GM15510 (cell line): ENCODE data around the gene POU2F3.
A peak's percentile ranks its signal among the peaks of the same experiment; 100 is the strongest.

Experiments
- POLR2A ChIP-seq: IDR thresholded peaks from 3 replicates; pipeline ENCODE4 v1.6.1; 2011; ENCODE audit warnings: borderline replicate concordance; ENCODE audit not compliant: insufficient read length; ENCODE audit errors: extremely low read depth

The POU2F3 gene

GRCh38 chr11:120205596-120206161 lies 34.3 kb upstream of the POU2F3 start:
- TF ChIP-seq POLR2A = no peak

GRCh38 chr11:120207512-120207911 lies 32.4 kb upstream of the POU2F3 start:
- no peak for TF ChIP-seq POLR2A

- no peak for TF ChIP-seq POLR2A
Measured at GRCh38 chr11:120208001-120208441, 31.9 kb upstream of the POU2F3 start.

GRCh38 chr11:120208777-120209176 lies 31.2 kb upstream of the POU2F3 start:
- no peak for TF ChIP-seq POLR2A

- TF ChIP-seq POLR2A = no peak
Measured at GRCh38 chr11:120209746-120210625, 30.0 kb upstream of the POU2F3 start.

- TF ChIP-seq POLR2A = peak; percentile 44
Measured at GRCh38 chr11:120210626-120211521, 29.1 kb upstream of the POU2F3 start, which contains the start of gene OAF. Gene OAF, plus strand, starts transcription at chr11:120211032. Its CDS starts 248 bp downstream, at chr11:120211280.

GRCh38 chr11:120211522-120212258 lies 28.2 kb upstream of the POU2F3 start:
- no peak for TF ChIP-seq POLR2A

- no peak for TF ChIP-seq POLR2A
Measured at GRCh38 chr11:120212259-120212878, 27.6 kb upstream of the POU2F3 start.

GRCh38 chr11:120212926-120213325 lies 27.0 kb upstream of the POU2F3 start:
- TF ChIP-seq POLR2A = no peak

GRCh38 chr11:120214581-120214980 lies 25.4 kb upstream of the POU2F3 start:
- no peak for TF ChIP-seq POLR2A

- no peak for TF ChIP-seq POLR2A
Measured at GRCh38 chr11:120215634-120216033, 24.3 kb upstream of the POU2F3 start.

- no peak for TF ChIP-seq POLR2A
Measured at GRCh38 chr11:120216426-120217102, 23.4 kb upstream of the POU2F3 start.

- TF ChIP-seq POLR2A = no peak
Measured at GRCh38 chr11:120217526-120217925, 22.4 kb upstream of the POU2F3 start.
